OCI-LY1 (cell line): ENCODE results near the gene STPG1.

Experiments used
- CTCF ChIP-seq: fragments of 200-600 bp; sonication (generic), shearing (Covaris generic); IDR thresholded peaks from 2 replicates; pipeline ENCODE4 v1.5.1; 2017; ENCODE audit warnings: mild to moderate bottlenecking, antibody characterized with exemption, low read length, moderate library complexity, mixed read lengths
- EZH2 ChIP-seq: fragments of 200-600 bp; sonication (generic), shearing (Covaris generic); IDR thresholded peaks from 2 replicates; pipeline ENCODE4 v1.8.0; 2017; ENCODE audit warnings: borderline replicate concordance, mixed run types, mild to moderate bottlenecking, antibody characterized with exemption, low read length, moderate library complexity, mixed read lengths

- TF ChIP-seq CTCF (no peak), EZH2 (no peak)
These were observed 50.5 kb downstream of the STPG1 start for GRCh38 chr1:24362982-24363614.
